Mucosa of descending colon (tissue), 3 donors: ENCODE results near the gene PAQR7. TPM values are rescaled to one million over a fixed set of nuclear protein-coding genes. Genes with fewer than 3 reads are reported as not detected.

ENCODE experiments used
- ATAC-seq: fragments of 200-7000 bp; cut with Tn5 transposase; one replicate; pipeline ENCODE4 v1.9.1; 2020; ENCODE audit warnings: mild to moderate bottlenecking, moderate library complexity
- DNase-seq, 3 donors: peaks; one replicate each; pipeline ENCODE4 v3.0.0-alpha.2; 2020
- H3K36me3 ChIP-seq: fragments of 200-600 bp; one replicate; pipeline ENCODE4 v1.8.0; 2021; ENCODE audit warnings: low read depth, mild to moderate bottlenecking
- H3K4me1 ChIP-seq: fragments of 200-600 bp; one replicate; pipeline ENCODE4 v1.8.0; 2021; ENCODE audit warnings: low read depth, mild to moderate bottlenecking
- H3K4me3 ChIP-seq: fragments of 200-600 bp; one replicate; pipeline ENCODE4 v1.8.0; 2021; ENCODE audit warnings: mild to moderate bottlenecking
- H3K9me3 ChIP-seq: fragments of 200-600 bp; one replicate; pipeline ENCODE4 v1.8.0; 2021; ENCODE audit warnings: mild to moderate bottlenecking
- CTCF ChIP-seq: fragments of 200-600 bp; IDR thresholded peaks from one replicate; pipeline ENCODE4 v1.8.0; 2022; ENCODE audit warnings: antibody characterized with exemption, mild to moderate bottlenecking
- intact Hi-C, 2 donors: fragments of 100-400 bp; cut with DNase I in 1 of 2; cut with micrococcal nuclease in 1 of 2; formaldehyde crosslinking; loops; one replicate each; pipeline versions ENCODE4 v1.11.0 to v1.11.1; 2022; cut with DNase I, micrococcal nuclease
- total RNA-seq, 3 donors: library from RNA; stranded (reverse); fragmentation: NEBNext Ultra II Directional in 2 of 3; extraction: Animal tissue kit (Norgen Biotek cat#: 25700) in 2 of 3; gene quantifications; one replicate each; pipeline versions ENCODE4 v1.2.1 to v1.2.4, GENCODE V29; 2021 to 2023
- donor health status: DM: no; HTN: no; CAD: no; lungs with moderate emphysema.
- donor health status: DM: no; HTN: no; CAD: no.
- donor health status: DM: no; HTN: yes; CAD: no.

Gene PAQR7
- total RNA-seq, 3 donors from 2014 or later = 2.5 to 7.7 (median 2.7) TPM

- Histone ChIP-seq H3K4me3 (no peak overlapping the region), H3K4me1 (peaks cover 8% of the 10 kb centered on the region), H3K9me3 (no peaks in the 10 kb centered on the region), H3K36me3 (no peaks in the 10 kb centered on the region)
- intact Hi-C loops = no loop called here
- ATAC-seq = no peak
- no peak for DNase-seq
- no peak for TF ChIP-seq CTCF
Measured at GRCh38 chr1:25854554-25854953, 21.0 kb downstream of the PAQR7 start.

- TF ChIP-seq CTCF = no peak
- H3K4me3 ChIP-seq = no peak overlapping the region
- intact Hi-C loops = no loop called here
- ATAC-seq = no peak
- H3K36me3 ChIP-seq = no peaks in the 10 kb centered on the region
- DNase-seq = no peak
- H3K4me1 ChIP-seq = no peaks in the 10 kb centered on the region
- no peaks in the 10 kb centered on the region for H3K9me3 ChIP-seq
Measured at GRCh38 chr1:25848531-25848930, 27.0 kb downstream of the PAQR7 start.

- no peaks in the 10 kb centered on the region for H3K9me3 ChIP-seq
- intact Hi-C loops = no loop called here
Measured at GRCh38 chr1:25847929-25848328, 27.6 kb downstream of the PAQR7 start.

GRCh38 chr1:25845664-25846063 is 29.8 kb downstream of the PAQR7 start:
- Histone ChIP-seq H3K36me3 (no peaks in the 10 kb centered on the region), H3K4me3 (no peak overlapping the region), H3K9me3 (no peaks in the 10 kb centered on the region), H3K4me1 (no peaks in the 10 kb centered on the region)
- no peak for TF ChIP-seq CTCF
- intact Hi-C loops = no loop called here
- no peak for ATAC-seq
- no peak for DNase-seq

More at GRCh38 chr1:25847929-25848328, 27.6 kb downstream of the PAQR7 start:
- Histone ChIP-seq H3K4me3 (no peak overlapping the region), H3K4me1 (no peaks in the 10 kb centered on the region), H3K36me3 (no peaks in the 10 kb centered on the region)
- ATAC-seq = no peak
- DNase-seq = no peak
- TF ChIP-seq CTCF = no peak

- DNase-seq = no peak
- Histone ChIP-seq H3K4me3 (no peak overlapping the region), H3K4me1 (no peaks in the 10 kb centered on the region), H3K9me3 (peaks cover 2% of the 10 kb centered on the region), H3K36me3 (no peaks in the 10 kb centered on the region)
- no peak for ATAC-seq
- TF ChIP-seq CTCF = no peak
- intact Hi-C loops = no loop called here
Measured at GRCh38 chr1:25844536-25845337, 30.8 kb downstream of the PAQR7 start.
